ENCODE data around the gene DPCD. TPM values are rescaled to one million over a fixed set of nuclear protein-coding genes. Genes with fewer than 3 reads are reported as not detected.

Gene DPCD
- 43.4 and 55.0 TPM in 2 replicates for total RNA-seq

GRCh38 chr10:101587725-101588653 lies at the start of gene DPCD, which contains the start of gene POLL:
DPCD (plus strand) TSS chr10:101588321; CDS start chr10:101588337, 16 bp downstream.
POLL (minus strand) TSS chr10:101588257; CDS start chr10:101587360, 897 bp downstream.

Other genes with a start within 250 kb of the DPCD start
- gene BTRC, start 234.2 kb upstream of the DPCD start, total RNA-seq, result 9.0 and 17.0 TPM in 2 replicates
- 6.6 and 11.6 TPM in 2 replicates for gene POLL, start 64 bp upstream of the DPCD start, total RNA-seq
- gene FBXW4, start 106.8 kb downstream of the DPCD start, total RNA-seq, result 22.9 and 33.6 TPM in 2 replicates
- not detected in 2 replicates for gene FGF8, start 187.8 kb downstream of the DPCD start, total RNA-seq
- 130 and 156 TPM in 2 replicates for gene NPM3, start 195.1 kb downstream of the DPCD start, total RNA-seq
- gene OGA, start 230.1 kb downstream of the DPCD start, total RNA-seq, result 84.1 and 111 TPM in 2 replicates

Measured in endothelial cell of coronary artery (primary cell).